ENCODE measurements around the gene SLC27A1.
A peak's percentile ranks its signal among the peaks of the same experiment; 100 is the strongest.
"Not testable (repeated sequence)": the region's sequence is repeated elsewhere in the genome, so short reads cannot be mapped to it uniquely, and the experiment has no call there.

SLC27A1 gene

GRCh38 chr19:17490411-17490810 is 20.1 kb downstream of the SLC27A1 start:
- Mint-ChIP-seq H3K9me3 (no peaks in the 10 kb centered on the region), H3K27me3 (no peaks in the 10 kb centered on the region), H3K27ac (no peak overlapping the region), H3K4me1 (peaks cover 24% of the 10 kb centered on the region), H3K36me3 (no peaks in the 10 kb centered on the region), H3K4me3 (no peak overlapping the region)
- no peak for ATAC-seq

DNA sequence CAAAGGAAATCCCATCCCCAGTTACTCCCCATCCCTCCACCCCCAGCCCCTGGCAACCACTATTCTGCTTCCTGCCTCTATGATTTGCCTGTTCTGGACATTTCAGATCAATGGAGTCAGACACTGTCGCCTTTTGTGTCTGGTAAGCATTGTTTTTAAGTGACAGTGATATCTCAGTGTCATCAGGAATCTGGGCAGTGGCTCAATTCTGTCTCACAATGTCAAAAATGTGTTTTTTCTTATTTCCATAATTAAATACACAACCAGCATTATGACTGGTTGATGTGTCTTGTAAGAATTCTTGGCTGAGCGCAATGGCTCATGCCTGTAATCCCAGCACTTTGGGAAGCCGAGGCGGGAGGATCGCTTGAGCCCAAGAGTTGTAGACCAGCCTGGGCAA is 21.0 kb downstream of the SLC27A1 start:
- ATAC-seq = no peak
- H3K4me1 Mint-ChIP-seq = peaks cover 33% of the 10 kb centered on the region
- H3K4me3 Mint-ChIP-seq = no peak overlapping the region
- no peaks in the 10 kb centered on the region for H3K27me3 Mint-ChIP-seq
- H3K9me3 Mint-ChIP-seq = no peaks in the 10 kb centered on the region
- no peaks in the 10 kb centered on the region for H3K36me3 Mint-ChIP-seq
- no peak overlapping the region for H3K27ac Mint-ChIP-seq

DNA sequence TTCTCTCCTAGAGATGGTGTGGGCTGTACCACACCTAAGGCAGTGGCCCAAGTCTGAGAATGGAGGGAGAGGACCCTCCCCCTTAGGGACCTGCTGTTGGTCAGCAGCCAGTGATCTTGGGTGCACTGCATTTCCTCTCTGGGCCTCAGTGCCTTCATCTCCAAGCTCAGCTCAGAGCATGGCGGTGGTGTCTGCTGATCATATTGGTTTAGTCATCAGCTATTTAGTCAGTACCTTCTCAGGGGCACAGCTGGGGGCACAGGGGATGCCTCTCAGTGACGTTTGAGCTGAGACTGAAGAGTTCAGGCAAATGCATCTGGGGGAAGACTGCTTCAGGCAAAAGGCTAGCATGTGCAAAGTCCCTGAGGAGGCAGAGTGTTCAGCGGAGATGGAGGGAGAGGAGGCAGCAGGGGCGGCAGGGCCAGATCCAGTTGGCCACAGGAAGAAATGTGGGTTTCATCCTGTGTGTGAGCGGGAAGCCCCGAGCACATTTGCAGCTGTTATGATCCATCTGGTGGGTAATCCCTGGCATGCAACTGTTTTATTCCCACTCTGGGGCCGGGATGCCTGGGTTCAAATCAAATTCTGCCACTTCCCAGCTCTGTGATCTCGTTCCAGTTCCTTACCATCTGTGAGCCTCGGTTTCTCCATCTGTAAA is 25.4 kb downstream of the SLC27A1 start:
- no peak overlapping the region for H3K27ac Mint-ChIP-seq
- H3K27me3 Mint-ChIP-seq = no peaks in the 10 kb centered on the region
- H3K4me1 Mint-ChIP-seq = peaks cover 45% of the 10 kb centered on the region
- H3K36me3 Mint-ChIP-seq = peaks cover 11% of the 10 kb centered on the region
- no peak overlapping the region for H3K4me3 Mint-ChIP-seq
- no peak for ATAC-seq
- no peaks in the 10 kb centered on the region for H3K9me3 Mint-ChIP-seq

DNA sequence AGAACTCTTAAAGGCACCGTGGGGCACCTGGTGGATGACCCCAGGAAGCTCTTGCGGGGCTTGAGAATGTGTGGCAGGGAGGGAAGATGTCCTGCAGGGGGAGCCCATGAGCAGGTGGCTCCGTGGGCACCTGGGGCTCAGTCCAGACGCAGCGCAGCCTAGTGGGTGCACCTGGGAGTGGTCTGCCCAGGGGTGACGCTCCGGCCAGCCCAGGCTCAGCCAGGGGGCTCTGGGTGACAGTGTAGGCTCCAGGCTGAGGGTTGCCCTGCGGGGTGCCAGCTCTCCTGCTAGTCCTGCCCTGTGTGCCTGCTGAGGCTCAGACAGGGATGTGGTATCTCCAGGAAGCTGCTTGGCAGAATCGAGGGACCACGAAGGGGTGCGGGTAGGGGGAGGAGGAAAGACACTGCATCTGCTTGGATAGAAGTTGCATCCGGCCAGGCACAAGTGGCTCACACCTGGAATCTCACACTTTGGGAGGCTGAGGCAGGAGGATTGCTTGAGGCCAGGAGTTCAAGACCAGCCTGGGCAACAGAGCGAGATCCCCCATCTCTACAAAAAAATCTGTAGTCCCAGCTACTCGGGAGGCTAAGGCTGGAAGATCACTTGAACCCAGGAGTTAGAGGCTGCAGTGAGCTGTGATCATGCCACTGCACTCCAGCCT is 26.1 kb downstream of the SLC27A1 start:
- peak; percentile 93 for ATAC-seq
- no peak overlapping the region for H3K4me3 Mint-ChIP-seq
- H3K27ac Mint-ChIP-seq = peak overlapping the region; percentile 22
- H3K27me3 Mint-ChIP-seq = no peaks in the 10 kb centered on the region
- H3K36me3 Mint-ChIP-seq = peaks cover 14% of the 10 kb centered on the region
- no peaks in the 10 kb centered on the region for H3K9me3 Mint-ChIP-seq
- peaks cover 45% of the 10 kb centered on the region for H3K4me1 Mint-ChIP-seq

DNA sequence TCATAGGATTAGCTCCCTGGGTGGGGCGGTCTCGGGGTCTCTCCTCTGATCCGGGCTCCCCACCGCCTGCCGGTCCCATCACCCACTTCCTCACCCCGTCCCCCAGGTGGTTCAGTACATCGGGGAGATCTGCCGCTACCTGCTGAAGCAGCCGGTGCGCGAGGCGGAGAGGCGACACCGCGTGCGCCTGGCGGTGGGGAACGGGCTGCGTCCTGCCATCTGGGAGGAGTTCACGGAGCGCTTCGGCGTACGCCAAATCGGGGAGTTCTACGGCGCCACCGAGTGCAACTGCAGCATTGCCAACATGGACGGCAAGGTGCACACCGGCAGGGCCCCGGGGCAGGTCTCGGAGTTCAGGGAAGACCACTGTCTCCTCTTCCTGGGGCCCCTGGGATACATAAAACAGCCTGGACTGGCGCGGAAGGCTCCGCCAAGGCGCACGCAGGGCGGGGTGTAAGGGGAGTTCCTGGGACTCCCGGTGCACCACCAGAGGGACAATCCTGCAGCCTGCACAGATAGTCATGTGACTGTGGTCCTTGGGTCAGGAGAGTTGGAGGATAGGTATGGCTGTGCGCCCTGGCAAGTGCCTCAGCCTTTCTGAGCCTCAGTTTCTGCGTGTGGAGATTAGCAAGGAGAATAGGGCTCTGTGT is 26.9 kb downstream of the SLC27A1 start:
- no peaks in the 10 kb centered on the region for H3K9me3 Mint-ChIP-seq
- no peak overlapping the region for H3K4me3 Mint-ChIP-seq
- peaks cover 45% of the 10 kb centered on the region for H3K4me1 Mint-ChIP-seq
- ATAC-seq = no peak
- H3K36me3 Mint-ChIP-seq = peaks cover 15% of the 10 kb centered on the region
- peak overlapping the region; percentile 22 for H3K27ac Mint-ChIP-seq
- no peaks in the 10 kb centered on the region for H3K27me3 Mint-ChIP-seq

DNA sequence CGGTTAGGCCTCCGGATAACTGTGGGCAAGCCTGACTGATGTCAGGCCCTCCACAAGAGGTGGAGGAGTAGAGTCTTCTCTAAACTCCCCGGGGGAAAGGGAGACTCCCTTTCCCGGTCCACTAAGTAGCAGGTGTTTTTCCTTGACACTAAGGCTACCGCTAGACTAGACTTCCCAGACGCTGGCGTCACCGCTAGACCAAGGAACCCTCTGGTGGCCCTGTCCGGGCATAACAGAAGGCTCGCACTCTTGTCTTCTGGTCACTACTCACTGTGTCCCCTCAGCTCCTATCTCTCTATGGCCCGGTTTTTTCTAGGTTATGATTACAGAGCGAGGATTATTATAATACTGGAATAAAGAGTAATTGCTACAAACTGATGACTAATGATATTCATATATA is 28.7 kb downstream of the SLC27A1 start:
- not testable (repeated sequence) for H3K27me3 Mint-ChIP-seq, ATAC-seq, H3K4me3 Mint-ChIP-seq, H3K9me3 Mint-ChIP-seq
- H3K36me3 Mint-ChIP-seq = peaks cover 21% of the 10 kb centered on the region
- H3K4me1 Mint-ChIP-seq = peaks cover 51% of the 10 kb centered on the region
- H3K27ac Mint-ChIP-seq = peak overlapping the region; percentile 49

GRCh38 chr19:17499648-17500446 is 29.5 kb downstream of the SLC27A1 start:
- no peaks in the 10 kb centered on the region for H3K27me3 Mint-ChIP-seq
- no peaks in the 10 kb centered on the region for H3K9me3 Mint-ChIP-seq
- H3K4me3 Mint-ChIP-seq = no peak overlapping the region
- H3K36me3 Mint-ChIP-seq = peaks cover 21% of the 10 kb centered on the region
- peaks cover 51% of the 10 kb centered on the region for H3K4me1 Mint-ChIP-seq
- ATAC-seq = no peak
- H3K27ac Mint-ChIP-seq = peak overlapping the region; percentile 49

DNA sequence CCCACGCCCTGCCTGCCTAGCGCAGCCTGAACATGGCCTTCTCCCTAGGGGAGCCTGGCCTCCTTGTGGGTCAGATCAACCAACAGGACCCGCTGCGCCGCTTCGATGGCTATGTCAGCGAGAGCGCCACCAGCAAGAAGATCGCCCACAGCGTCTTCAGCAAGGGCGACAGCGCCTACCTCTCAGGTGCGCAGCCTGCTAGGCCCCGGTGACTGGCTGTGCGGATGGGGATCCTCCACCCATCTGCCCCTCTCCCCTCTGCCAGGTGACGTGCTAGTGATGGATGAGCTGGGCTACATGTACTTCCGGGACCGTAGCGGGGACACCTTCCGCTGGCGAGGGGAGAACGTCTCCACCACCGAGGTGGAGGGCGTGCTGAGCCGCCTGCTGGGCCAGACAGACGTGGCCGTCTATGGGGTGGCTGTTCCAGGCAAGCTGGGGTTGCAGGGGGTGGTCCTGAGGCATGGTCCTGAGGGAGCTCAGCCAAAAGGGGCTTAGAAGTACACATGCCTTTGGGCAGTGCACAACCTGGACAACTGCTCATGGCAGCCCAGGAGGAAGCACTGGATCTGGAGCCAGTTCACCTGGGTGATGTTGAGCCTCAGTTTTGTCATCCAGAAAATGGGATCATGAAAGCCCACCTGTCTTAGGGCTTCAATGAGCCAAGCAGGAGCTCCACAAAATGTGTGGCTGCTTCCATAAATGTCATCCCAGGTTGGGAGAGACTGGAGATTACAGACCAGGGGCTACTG is 30.3 kb downstream of the SLC27A1 start:
- Mint-ChIP-seq H3K4me1 (peaks cover 53% of the 10 kb centered on the region), H3K4me3 (no peak overlapping the region), H3K27me3 (no peaks in the 10 kb centered on the region), H3K36me3 (peaks cover 21% of the 10 kb centered on the region), H3K27ac (no peak overlapping the region), H3K9me3 (no peaks in the 10 kb centered on the region)
- ATAC-seq = no peak

DNA sequence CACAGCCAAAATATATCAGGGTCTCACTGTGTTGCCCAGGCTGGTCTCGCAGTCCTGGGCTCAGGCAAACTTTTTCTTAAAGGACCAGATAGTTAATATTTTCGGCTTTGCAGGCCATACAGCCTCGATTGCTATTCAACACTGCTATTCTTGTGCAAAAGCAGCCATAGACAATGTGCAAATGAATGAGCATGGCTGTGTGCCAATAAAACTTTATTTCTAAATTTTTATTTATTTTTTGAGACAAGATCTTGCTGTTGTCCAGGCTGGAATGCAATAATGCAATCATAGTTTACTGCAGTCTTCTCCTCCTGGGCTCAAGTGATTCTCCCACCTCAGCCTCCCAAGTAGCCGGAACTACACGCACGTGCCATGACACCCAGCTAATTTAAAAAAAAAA is 32.9 kb downstream of the SLC27A1 start:
- H3K27ac Mint-ChIP-seq = no peak overlapping the region
- H3K4me1 Mint-ChIP-seq = peaks cover 47% of the 10 kb centered on the region
- H3K4me3 Mint-ChIP-seq = no peak overlapping the region
- peaks cover 19% of the 10 kb centered on the region for H3K36me3 Mint-ChIP-seq
- H3K27me3 Mint-ChIP-seq = no peaks in the 10 kb centered on the region
- ATAC-seq = no peak
- H3K9me3 Mint-ChIP-seq = no peaks in the 10 kb centered on the region

GRCh38 chr19:17504030-17504429 is 33.7 kb downstream of the SLC27A1 start:
- no peak overlapping the region for H3K27ac Mint-ChIP-seq
- ATAC-seq = no peak

DNA sequence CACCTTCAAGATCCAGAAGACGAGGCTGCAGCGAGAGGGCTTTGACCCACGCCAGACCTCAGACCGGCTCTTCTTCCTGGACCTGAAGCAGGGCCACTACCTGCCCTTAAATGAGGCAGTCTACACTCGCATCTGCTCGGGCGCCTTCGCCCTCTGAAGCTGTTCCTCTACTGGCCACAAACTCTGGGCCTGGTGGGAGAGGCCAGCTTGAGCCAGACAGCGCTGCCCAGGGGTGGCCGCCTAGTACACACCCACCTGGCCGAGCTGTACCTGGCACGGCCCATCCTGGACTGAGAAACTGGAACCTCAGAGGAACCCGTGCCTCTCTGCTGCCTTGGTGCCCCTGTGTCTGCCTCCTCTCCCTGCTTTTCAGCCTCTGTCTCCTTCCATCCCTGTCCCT is 34.1 kb downstream of the SLC27A1 start:
- H3K9me3 Mint-ChIP-seq = no peaks in the 10 kb centered on the region
- H3K27ac Mint-ChIP-seq = peak overlapping the region; percentile 22
- ATAC-seq = no peak
- H3K36me3 Mint-ChIP-seq = peaks cover 19% of the 10 kb centered on the region
- H3K27me3 Mint-ChIP-seq = no peaks in the 10 kb centered on the region
- no peak overlapping the region for H3K4me3 Mint-ChIP-seq
- peaks cover 42% of the 10 kb centered on the region for H3K4me1 Mint-ChIP-seq

More at GRCh38 chr19:17504030-17504429, 33.7 kb downstream of the SLC27A1 start:
- H3K27me3 Mint-ChIP-seq = no peaks in the 10 kb centered on the region
- H3K4me3 Mint-ChIP-seq = no peak overlapping the region
- peaks cover 19% of the 10 kb centered on the region for H3K36me3 Mint-ChIP-seq
- peaks cover 44% of the 10 kb centered on the region for H3K4me1 Mint-ChIP-seq
- no peaks in the 10 kb centered on the region for H3K9me3 Mint-ChIP-seq

DNA sequence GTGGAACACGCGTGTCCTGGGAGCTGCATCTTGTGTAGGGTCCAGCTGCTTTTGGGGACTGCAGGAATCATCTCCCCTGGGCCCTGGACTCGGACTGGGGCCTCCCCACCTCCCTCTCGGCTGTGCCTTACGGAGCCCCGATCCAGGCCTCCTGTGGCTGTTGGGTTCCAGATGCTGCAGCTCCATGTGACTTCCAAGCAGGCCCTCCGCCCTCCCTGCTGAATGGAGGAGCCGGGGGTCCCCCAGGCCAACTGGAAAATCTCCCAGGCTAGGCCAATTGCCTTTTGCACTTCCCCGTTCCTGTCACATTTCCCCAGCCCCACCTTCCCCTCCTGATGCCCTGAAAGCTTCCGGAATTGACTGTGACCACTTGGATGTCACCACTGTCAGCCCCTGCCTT is 34.9 kb downstream of the SLC27A1 start:
- H3K4me3 Mint-ChIP-seq = no peak overlapping the region
- peaks cover 41% of the 10 kb centered on the region for H3K4me1 Mint-ChIP-seq
- ATAC-seq = no peak
- H3K9me3 Mint-ChIP-seq = no peaks in the 10 kb centered on the region
- H3K36me3 Mint-ChIP-seq = peaks cover 16% of the 10 kb centered on the region
- peak overlapping the region; percentile 22 for H3K27ac Mint-ChIP-seq
- H3K27me3 Mint-ChIP-seq = no peaks in the 10 kb centered on the region

GRCh38 chr19:17506745-17507144 is 36.4 kb downstream of the SLC27A1 start:
- Mint-ChIP-seq H3K27me3 (no peaks in the 10 kb centered on the region), H3K4me1 (peaks cover 55% of the 10 kb centered on the region), H3K4me3 (no peak overlapping the region), H3K9me3 (no peaks in the 10 kb centered on the region), H3K36me3 (peaks cover 17% of the 10 kb centered on the region), H3K27ac (no peak overlapping the region)
- ATAC-seq = no peak

DNA sequence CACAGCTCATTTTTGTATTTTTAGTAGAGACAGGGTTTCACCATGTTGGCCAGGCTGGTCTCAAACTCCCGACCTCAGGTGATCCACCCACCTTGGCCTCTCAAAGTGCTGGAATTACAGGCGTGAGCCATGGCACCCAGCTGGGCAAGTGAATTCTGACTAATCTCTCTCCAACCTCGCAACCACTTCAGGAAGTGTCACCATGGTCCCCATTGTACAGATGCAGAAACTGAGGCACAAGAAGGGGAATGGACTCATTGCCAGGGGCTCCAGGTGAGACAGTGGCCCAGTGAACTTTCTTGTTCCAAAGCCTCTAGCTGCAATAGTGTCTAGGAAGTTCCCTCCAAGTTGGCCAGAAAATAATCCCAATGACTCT is 38.2 kb downstream of the SLC27A1 start:
- not testable (repeated sequence) for H3K27me3 Mint-ChIP-seq

More for the DNA sequence above, 38.2 kb downstream of the SLC27A1 start:
- H3K9me3 Mint-ChIP-seq, H3K4me3 Mint-ChIP-seq, H3K27ac Mint-ChIP-seq, ATAC-seq: not testable (repeated sequence)
- Mint-ChIP-seq H3K4me1 (peaks cover 62% of the 10 kb centered on the region), H3K36me3 (peaks cover 11% of the 10 kb centered on the region)
